WTC11 (cell line): ENCODE measurements around the gene ROPN1L. TPM values are rescaled to one million over a fixed set of nuclear protein-coding genes. Genes with fewer than 3 reads are reported as not detected.

ENCODE experiments used
- ATAC-seq: fragments of 200-7000 bp; cut with Tn5 transposase; 2 replicates; pipeline ENCODE4 v1.10.0; 2021; ENCODE audit warnings: mild to moderate bottlenecking, moderate library complexity
- CTCF ChIA-PET: fragments of 300-600 bp; sonication (Branson Sonifier 250); formaldehyde crosslinking; loops from one replicate; lab custom pipeline; 2021; ENCODE audit warnings: antibody characterized with exemption; lab: Charles Lee
- POLR2A ChIA-PET: fragments of 350-600 bp; sonication (Branson Sonifier 250); formaldehyde crosslinking; loops from one replicate; lab custom pipeline; 2021; ENCODE audit warnings: antibody characterized with exemption; lab: Charles Lee
- DNase-seq: peaks from one replicate; pipeline ENCODE4 v3.0.0; 2021; ENCODE audit warnings: low spot score
- H3K27ac Mint-ChIP-seq: 2 replicates; pipeline ENCODE4 v1.8.0; 2021; ENCODE audit warnings: mixed read lengths
- H3K27me3 Mint-ChIP-seq: 2 replicates; pipeline ENCODE4 v1.8.0; 2021; ENCODE audit warnings: low read depth, mild to moderate bottlenecking, moderate library complexity, mixed read lengths
- H3K36me3 Mint-ChIP-seq: 2 replicates; pipeline ENCODE4 v1.8.0; 2021; ENCODE audit warnings: mixed read lengths
- H3K4me1 Mint-ChIP-seq: 2 replicates; pipeline ENCODE4 v1.8.0; 2022; ENCODE audit warnings: mixed read lengths
- H3K4me3 Mint-ChIP-seq: 2 replicates; pipeline ENCODE4 v1.8.0; 2021; ENCODE audit warnings: mild to moderate bottlenecking, moderate library complexity, mixed read lengths
- H3K9me3 Mint-ChIP-seq: 2 replicates; pipeline ENCODE4 v1.8.0; 2021; ENCODE audit warnings: mixed read lengths
- CDX4 ChIP-seq: fragments of 250-450 bp; sonication (Bioruptor Pico); IDR thresholded peaks from 2 replicates; pipeline ENCODE4 v1.9.0; 2021; ENCODE audit warnings: moderate library complexity, mild to moderate bottlenecking, inconsistent platforms, borderline replicate concordance
- CREB1 ChIP-seq: sonication (generic); formaldehyde crosslinking; IDR thresholded peaks from 2 replicates; pipeline ENCODE4 v1.8.0; 2023; ENCODE audit warnings: mild to moderate bottlenecking, missing genetic modification reagents
- E2F5 ChIP-seq: sonication (generic); formaldehyde crosslinking; IDR thresholded peaks from 2 replicates; pipeline ENCODE4 v1.8.1; 2022; ENCODE audit warnings: mild to moderate bottlenecking, moderate library complexity, missing genetic modification reagents
- FOXJ3 ChIP-seq: sonication (generic); formaldehyde crosslinking; IDR thresholded peaks from 2 replicates; pipeline ENCODE4 v1.9.0; 2021; ENCODE audit warnings: missing genetic modification reagents, mild to moderate bottlenecking, borderline replicate concordance
- FOXK1 ChIP-seq: sonication (generic); formaldehyde crosslinking; IDR thresholded peaks from 2 replicates; pipeline ENCODE4 v1.8.0; 2022; ENCODE audit warnings: mild to moderate bottlenecking, moderate library complexity, missing genetic modification reagents
- FOXP1 ChIP-seq: sonication (generic); formaldehyde crosslinking; IDR thresholded peaks from 2 replicates; pipeline ENCODE4 v1.8.0; 2022; ENCODE audit warnings: missing genetic modification reagents, mild to moderate bottlenecking, moderate library complexity, borderline replicate concordance
- FOXP4 ChIP-seq: sonication (generic); formaldehyde crosslinking; IDR thresholded peaks from 2 replicates; pipeline ENCODE4 v1.8.0; 2022; ENCODE audit warnings: mild to moderate bottlenecking, missing genetic modification reagents
- GABPB1 ChIP-seq: sonication (generic); formaldehyde crosslinking; IDR thresholded peaks from 2 replicates; pipeline ENCODE4 v1.8.1; 2023; ENCODE audit warnings: mild to moderate bottlenecking, missing genetic modification reagents
- GRHL2 ChIP-seq: fragments of 250-450 bp; sonication (Bioruptor Pico); IDR thresholded peaks from 2 replicates; pipeline ENCODE4 v1.8.0; 2022; ENCODE audit warnings: mild to moderate bottlenecking, moderate library complexity; ENCODE audit not compliant: insufficient replicate concordance, severe bottlenecking
- HMGA2 ChIP-seq: fragments of 250-450 bp; sonication (Bioruptor Pico); IDR thresholded peaks from 2 replicates; pipeline ENCODE4 v1.4.0; 2021; ENCODE audit warnings: mild to moderate bottlenecking, moderate library complexity
- IRF2 ChIP-seq: sonication (generic); formaldehyde crosslinking; IDR thresholded peaks from 2 replicates; pipeline ENCODE4 v1.8.0; 2022; ENCODE audit warnings: low read depth, missing genetic modification reagents, borderline replicate concordance
- NFYB ChIP-seq: sonication (generic); formaldehyde crosslinking; conservative IDR thresholded peaks from 2 replicates; pipeline ENCODE4 v1.8.0; 2022; ENCODE audit warnings: low read depth, missing genetic modification reagents
- NR1H2 ChIP-seq: sonication (generic); formaldehyde crosslinking; IDR thresholded peaks from 2 replicates; pipeline ENCODE4 v1.9.0; 2021; ENCODE audit warnings: mild to moderate bottlenecking, moderate library complexity, missing genetic modification reagents
- SMAD4 ChIP-seq: sonication (generic); formaldehyde crosslinking; IDR thresholded peaks from 2 replicates; pipeline ENCODE4 v1.8.0; 2022; ENCODE audit warnings: mild to moderate bottlenecking, missing genetic modification reagents
- SOX15 ChIP-seq: fragments of 250-450 bp; sonication (Bioruptor Pico); IDR thresholded peaks from 2 replicates; pipeline ENCODE4 v1.9.0; 2021; ENCODE audit warnings: mild to moderate bottlenecking
- TEAD4 ChIP-seq: sonication (generic); formaldehyde crosslinking; IDR thresholded peaks from 2 replicates; pipeline ENCODE4 v1.8.0; 2022; ENCODE audit warnings: mild to moderate bottlenecking, missing genetic modification reagents
- USF1 ChIP-seq: sonication (generic); formaldehyde crosslinking; IDR thresholded peaks from 2 replicates; pipeline ENCODE4 v1.8.0; 2022; ENCODE audit warnings: mild to moderate bottlenecking, missing genetic modification reagents
- USF2 ChIP-seq: sonication (generic); formaldehyde crosslinking; IDR thresholded peaks from 2 replicates; pipeline ENCODE4 v1.8.1; 2023; ENCODE audit warnings: mild to moderate bottlenecking, missing genetic modification reagents, moderate library complexity
- ZNF138 ChIP-seq: sonication (generic); formaldehyde crosslinking; conservative IDR thresholded peaks from 2 replicates; pipeline ENCODE4 v1.8.1; 2022; ENCODE audit warnings: mild to moderate bottlenecking, moderate library complexity, missing genetic modification reagents
- ZNF219 ChIP-seq: sonication (generic); formaldehyde crosslinking; IDR thresholded peaks from 2 replicates; pipeline ENCODE4 v1.8.0; 2023; ENCODE audit warnings: missing genetic modification reagents, mild to moderate bottlenecking, borderline replicate concordance
- ZNF416 ChIP-seq: fragments of 250-450 bp; sonication (Bioruptor Pico); IDR thresholded peaks from 2 replicates; pipeline ENCODE4 v1.9.0; 2021; ENCODE audit warnings: mild to moderate bottlenecking, inconsistent platforms
- ZNF512 ChIP-seq: sonication (generic); formaldehyde crosslinking; IDR thresholded peaks from 2 replicates; pipeline ENCODE4 v1.8.1; 2022; ENCODE audit warnings: missing genetic modification reagents, borderline replicate concordance
- ZNF671 ChIP-seq: fragments of 250-450 bp; sonication (Bioruptor Pico); IDR thresholded peaks from 2 replicates; pipeline ENCODE4 v1.8.0; 2021; ENCODE audit warnings: mild to moderate bottlenecking
- total RNA-seq: library from RNA; stranded (reverse); gene quantifications from 3 replicates; pipeline ENCODE4 v1.2.3, GENCODE V29; 2021

The ROPN1L gene
- total RNA-seq, 1 experiment from 2014 or later: not detected

- H3K27ac Mint-ChIP-seq: no peak overlapping the region
- H3K36me3 Mint-ChIP-seq: no peaks in the 10 kb centered on the region
- ATAC-seq: peak; percentile 46
- TF ChIP-seq NR1H2 (no peak), IRF2 (CRISPR knock-in tag) (no peak), TEAD4 (CRISPR knock-in tag) (no peak), FOXP1 (CRISPR knock-in tag) (no peak), E2F5 (no peak), USF2 (CRISPR knock-in tag) (peak; percentile 95), ZNF416 (CRISPR knock-in tag) (no peak), USF1 (CRISPR knock-in tag) (peak; percentile 89), ZNF138 (CRISPR knock-in tag) (no peak), NFYB (peak; percentile 44), SOX15 (no peak), SMAD4 (no peak), ZNF671 (CRISPR knock-in tag) (no peak)
- CTCF ChIA-PET: interaction anchor here (0.7 to 2.5 kb wide), 2 partner anchors 13 to 17 kb away, joined by 4 to 10 read pairs; no protein-coding TSS in a partner anchor
- H3K4me3 Mint-ChIP-seq: no peak overlapping the region
- H3K4me1 Mint-ChIP-seq: peaks cover 27% of the 10 kb centered on the region
- DNase-seq: no peak
- H3K27me3 Mint-ChIP-seq: peaks cover 12% of the 10 kb centered on the region
- peaks cover 6% of the 10 kb centered on the region for H3K9me3 Mint-ChIP-seq
- POLR2A ChIA-PET: no interaction called here
Measured at GRCh38 chr5:10485142-10485795, 43.6 kb downstream of the ROPN1L start.

GRCh38 chr5:10485897-10486296, 44.2 kb downstream of the ROPN1L start:
- no peaks in the 10 kb centered on the region for H3K36me3 Mint-ChIP-seq
- DNase-seq: no peak
- no peak overlapping the region for H3K4me3 Mint-ChIP-seq
- peaks cover 12% of the 10 kb centered on the region for H3K27me3 Mint-ChIP-seq
- peaks cover 6% of the 10 kb centered on the region for H3K9me3 Mint-ChIP-seq
- no peak overlapping the region for H3K27ac Mint-ChIP-seq
- H3K4me1 Mint-ChIP-seq: peaks cover 28% of the 10 kb centered on the region
- ChIA-PET POLR2A (no interaction called here), CTCF (interaction anchor here (0.7 to 2.5 kb wide), 2 partner anchors 12 to 18 kb away, joined by 4 to 10 read pairs; no protein-coding TSS in a partner anchor)
- ATAC-seq: no peak
- TF ChIP-seq CDX4 (CRISPR knock-in tag) (no peak), ZNF512 (CRISPR knock-in tag) (no peak), FOXP4 (CRISPR knock-in tag) (no peak), GRHL2 (CRISPR knock-in tag) (no peak), HMGA2 (CRISPR knock-in tag) (no peak), GABPB1 (CRISPR knock-in tag) (no peak), CREB1 (CRISPR knock-in tag) (no peak), ZNF219 (CRISPR knock-in tag) (no peak), USF2 (CRISPR knock-in tag) (no peak), E2F5 (no peak), IRF2 (CRISPR knock-in tag) (no peak), FOXK1 (no peak), FOXJ3 (CRISPR knock-in tag) (no peak), ZNF138 (CRISPR knock-in tag) (no peak)
